Parathyroid adenoma (tissue), 2 donors: ENCODE results near the gene FBXO46.

Experiments used
- H2AFZ ChIP-seq: fragments of 300-600 bp; sonication (generic); one replicate; pipeline ENCODE4 v1.7.0; 2017; ENCODE audit warnings: antibody characterized with exemption, mild to moderate bottlenecking
- H3K27ac ChIP-seq: fragments of 300-600 bp; sonication (generic); one replicate; pipeline ENCODE4 v1.7.0; 2017
- H3K27me3 ChIP-seq: fragments of 300-600 bp; sonication (generic); one replicate; pipeline ENCODE4 v1.7.0; 2017; ENCODE audit warnings: low read length; ENCODE audit not compliant: control insufficient read depth, insufficient read depth
- H3K36me3 ChIP-seq: fragments of 300-600 bp; sonication (generic); one replicate; pipeline ENCODE4 v1.7.0; 2017; ENCODE audit warnings: low read length; ENCODE audit not compliant: control insufficient read depth, insufficient read depth
- H3K4me1 ChIP-seq: fragments of 300-600 bp; sonication (generic); one replicate; pipeline ENCODE4 v1.7.0; 2017; ENCODE audit warnings: control low read depth
- H3K4me2 ChIP-seq: fragments of 300-600 bp; sonication (generic); one replicate; pipeline ENCODE4 v1.7.0; 2017; ENCODE audit warnings: low read length
- H3K4me3 ChIP-seq: fragments of 300-600 bp; sonication (generic); one replicate; pipeline ENCODE4 v1.7.0; 2017; ENCODE audit warnings: low read depth, low read length
- H3K79me2 ChIP-seq: fragments of 300-600 bp; sonication (generic); one replicate; pipeline ENCODE4 v1.7.0; 2017; ENCODE audit warnings: control low read depth
- H3K9ac ChIP-seq: fragments of 300-600 bp; sonication (generic); one replicate; pipeline ENCODE4 v1.7.0; 2017; ENCODE audit warnings: mild to moderate bottlenecking
- H3K9me3 ChIP-seq: fragments of 300-600 bp; sonication (generic); one replicate; pipeline ENCODE4 v1.7.0; 2017; ENCODE audit warnings: low read length; ENCODE audit not compliant: control insufficient read depth
- TF ChIP-seq, protein P1 (sequence below): fragments of 300-600 bp; sonication (generic); IDR thresholded peaks from one replicate; pipeline ENCODE4 v1.7.0; 2017; ENCODE audit warnings: antibody characterized with exemption, mild to moderate bottlenecking
- donor health status: primary hyperparathyroidism.

FBXO46 gene

GRCh38 chr19:45766296-45766868 lies 35.7 kb upstream of the FBXO46 start:
- H3K9ac ChIP-seq: peak overlapping the region; percentile 77
- H3K4me2 ChIP-seq: peak overlapping the region; percentile 86
- H3K9me3 ChIP-seq: no peaks in the 10 kb centered on the region
- peak overlapping the region; percentile 69 for H2AFZ ChIP-seq
- H3K4me3 ChIP-seq: peak overlapping the region; percentile 77
- peaks cover 33% of the 10 kb centered on the region for H3K4me1 ChIP-seq
- peak overlapping the region; percentile 95 for H3K27ac ChIP-seq
- H3K36me3 ChIP-seq: no peaks in the 10 kb centered on the region
- peaks cover 16% of the 10 kb centered on the region for H3K79me2 ChIP-seq
- TF ChIP-seq, protein P1, sequence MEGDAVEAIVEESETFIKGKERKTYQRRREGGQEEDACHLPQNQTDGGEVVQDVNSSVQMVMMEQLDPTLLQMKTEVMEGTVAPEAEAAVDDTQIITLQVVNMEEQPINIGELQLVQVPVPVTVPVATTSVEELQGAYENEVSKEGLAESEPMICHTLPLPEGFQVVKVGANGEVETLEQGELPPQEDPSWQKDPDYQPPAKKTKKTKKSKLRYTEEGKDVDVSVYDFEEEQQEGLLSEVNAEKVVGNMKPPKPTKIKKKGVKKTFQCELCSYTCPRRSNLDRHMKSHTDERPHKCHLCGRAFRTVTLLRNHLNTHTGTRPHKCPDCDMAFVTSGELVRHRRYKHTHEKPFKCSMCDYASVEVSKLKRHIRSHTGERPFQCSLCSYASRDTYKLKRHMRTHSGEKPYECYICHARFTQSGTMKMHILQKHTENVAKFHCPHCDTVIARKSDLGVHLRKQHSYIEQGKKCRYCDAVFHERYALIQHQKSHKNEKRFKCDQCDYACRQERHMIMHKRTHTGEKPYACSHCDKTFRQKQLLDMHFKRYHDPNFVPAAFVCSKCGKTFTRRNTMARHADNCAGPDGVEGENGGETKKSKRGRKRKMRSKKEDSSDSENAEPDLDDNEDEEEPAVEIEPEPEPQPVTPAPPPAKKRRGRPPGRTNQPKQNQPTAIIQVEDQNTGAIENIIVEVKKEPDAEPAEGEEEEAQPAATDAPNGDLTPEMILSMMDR: no peak
- H3K27me3 ChIP-seq: no peaks in the 10 kb centered on the region

GRCh38 chr19:45765702-45766295 lies 35.1 kb upstream of the FBXO46 start:
- Histone ChIP-seq H3K9ac (no peak overlapping the region), H3K36me3 (no peaks in the 10 kb centered on the region), H3K27ac (peak overlapping the region; percentile 95), H3K4me1 (peaks cover 27% of the 10 kb centered on the region), H3K4me3 (no peak overlapping the region), H3K9me3 (no peaks in the 10 kb centered on the region), H3K27me3 (no peaks in the 10 kb centered on the region), H3K4me2 (no peak overlapping the region), H2AFZ (no peak overlapping the region), H3K79me2 (peaks cover 16% of the 10 kb centered on the region)
- TF ChIP-seq, protein P1: no peak

DNA sequence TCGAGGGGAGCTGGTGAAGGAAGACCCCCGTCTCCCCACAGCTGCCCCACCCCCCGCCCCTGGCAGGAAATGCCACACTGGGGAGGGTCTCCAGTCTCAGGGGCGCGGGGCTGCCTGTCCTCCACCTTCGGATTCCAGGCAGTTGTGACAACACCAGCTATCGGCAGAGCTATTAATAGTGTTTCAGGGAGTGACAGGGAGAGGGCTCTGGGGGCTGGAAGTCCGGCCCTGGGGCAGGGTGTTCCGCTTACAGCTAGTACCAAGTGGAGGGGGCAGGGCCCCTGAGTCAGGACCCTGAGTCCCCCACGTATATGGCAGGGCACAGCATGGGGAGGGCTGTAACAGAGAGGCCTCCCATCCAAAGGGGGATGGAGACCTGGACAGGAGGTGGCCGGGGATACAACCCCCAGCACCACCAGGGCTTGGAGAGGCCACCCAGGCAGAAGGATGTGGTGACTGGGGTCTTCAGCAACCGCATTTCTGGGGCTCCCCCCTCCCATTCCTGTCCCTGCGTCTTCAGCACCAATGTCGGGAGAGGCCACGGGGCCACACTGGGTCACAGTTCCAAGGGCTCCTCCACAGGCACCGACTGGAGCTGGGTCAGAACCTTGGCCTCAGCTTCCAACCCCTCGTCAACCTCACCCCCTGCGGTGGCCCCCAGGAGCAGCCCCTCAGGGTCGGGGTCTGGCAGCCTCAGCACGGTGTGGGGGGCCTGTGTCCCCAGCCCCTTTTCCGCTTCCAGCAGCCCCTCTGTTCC lies 34.4 kb upstream of the FBXO46 start:
- Histone ChIP-seq H3K36me3 (no peaks in the 10 kb centered on the region), H3K4me3 (no peak overlapping the region), H3K79me2 (peaks cover 16% of the 10 kb centered on the region), H3K27me3 (no peaks in the 10 kb centered on the region), H3K4me2 (no peak overlapping the region), H3K9me3 (no peaks in the 10 kb centered on the region), H3K27ac (peak overlapping the region; percentile 8), H3K4me1 (peaks cover 23% of the 10 kb centered on the region), H2AFZ (no peak overlapping the region), H3K9ac (no peak overlapping the region)
- TF ChIP-seq, protein P1: no peak

- TF ChIP-seq, protein P1: no peak
- no peak overlapping the region for H2AFZ ChIP-seq
- no peaks in the 10 kb centered on the region for H3K9me3 ChIP-seq
- peaks cover 16% of the 10 kb centered on the region for H3K79me2 ChIP-seq
- H3K4me3 ChIP-seq: no peak overlapping the region
- no peaks in the 10 kb centered on the region for H3K27me3 ChIP-seq
- H3K27ac ChIP-seq: peak overlapping the region; percentile 8
- H3K36me3 ChIP-seq: no peaks in the 10 kb centered on the region
- H3K4me1 ChIP-seq: peaks cover 23% of the 10 kb centered on the region
- no peak overlapping the region for H3K9ac ChIP-seq
- H3K4me2 ChIP-seq: no peak overlapping the region
Measured at GRCh38 chr19:45764475-45764874, 33.8 kb upstream of the FBXO46 start.
